Mesendoderm (in vitro differentiated cells): ENCODE data around the gene GRIK4.

Experiments used
- DNase-seq: peaks from one replicate; pipeline ENCODE4 v3.0.0; 2013
- H2AK5ac ChIP-seq: 2 replicates; pipeline ENCODE4 v1.6.1; 2013; ENCODE audit warnings: low read length, inconsistent platforms
- H2BK120ac ChIP-seq: 2 replicates; pipeline ENCODE4 v1.6.1; 2013; ENCODE audit warnings: low read depth, mild to moderate bottlenecking, low read length, moderate library complexity, mixed read lengths
- H2BK15ac ChIP-seq: replicated peaks from 2 replicates; pipeline ENCODE4 v1.6.1; 2013; ENCODE audit warnings: low read depth, mild to moderate bottlenecking, moderate library complexity
- H2BK5ac ChIP-seq: 2 replicates; pipeline ENCODE4 v1.6.1; 2013; ENCODE audit warnings: low read length, inconsistent platforms
- H3K18ac ChIP-seq: 2 replicates; pipeline ENCODE4 v1.6.1; 2013; ENCODE audit warnings: mild to moderate bottlenecking, low read length, mixed read lengths
- H3K23ac ChIP-seq: one replicate; pipeline ENCODE4 v1.6.1; 2013; ENCODE audit warnings: low read length
- H3K27ac ChIP-seq: 2 replicates; pipeline ENCODE4 v1.5.1; 2013; ENCODE audit warnings: low read depth, mild to moderate bottlenecking, inconsistent platforms, low read length, moderate library complexity
- H3K27me3 ChIP-seq: 2 replicates; pipeline ENCODE4 v1.6.1; 2013; ENCODE audit warnings: low read length, control low read depth, mild to moderate bottlenecking, inconsistent platforms; ENCODE audit not compliant: insufficient read depth, poor library complexity
- H3K36me3 ChIP-seq: 2 replicates; pipeline ENCODE4 v1.6.1; 2013; ENCODE audit warnings: low read length, inconsistent platforms; ENCODE audit not compliant: control insufficient read depth, insufficient read depth
- H3K4ac ChIP-seq: one replicate; pipeline ENCODE4 v1.6.1; 2013; ENCODE audit warnings: low read depth, mild to moderate bottlenecking, low read length, moderate library complexity
- H3K4me1 ChIP-seq: 2 replicates; pipeline ENCODE4 v1.6.1; 2013; ENCODE audit warnings: low read depth, low read length, inconsistent platforms; ENCODE audit not compliant: control insufficient read depth
- H3K4me2 ChIP-seq: 2 replicates; pipeline ENCODE4 v1.6.1; 2013; ENCODE audit warnings: low read length
- H3K4me3 ChIP-seq: 2 replicates; pipeline ENCODE4 v1.5.1; 2013; ENCODE audit warnings: mild to moderate bottlenecking, low read length
- H3K56ac ChIP-seq: one replicate; pipeline ENCODE4 v1.6.1; 2013; ENCODE audit warnings: low read length
- H3K79me1 ChIP-seq: 2 replicates; pipeline ENCODE4 v1.6.1; 2013; ENCODE audit warnings: low read length, inconsistent platforms
- H3K79me2 ChIP-seq: 2 replicates; pipeline ENCODE4 v1.6.1; 2013; ENCODE audit warnings: mild to moderate bottlenecking, low read length; ENCODE audit not compliant: control insufficient read depth, insufficient read depth
- H3K9ac ChIP-seq: 2 replicates; pipeline ENCODE4 v1.6.1; 2013; ENCODE audit warnings: low read length, inconsistent platforms
- H4K5ac ChIP-seq: one replicate; pipeline ENCODE4 v1.6.1; 2013; ENCODE audit warnings: low read length
- H4K8ac ChIP-seq: one replicate; pipeline ENCODE4 v1.6.1; 2013; ENCODE audit warnings: low read depth, mild to moderate bottlenecking, control low read depth, low read length, moderate library complexity
- WGBS: extraction: QIAGEN DNeasy Blood & Tissue Kit; methylation state at CpG from one replicate; pipeline ENCODE4 v1.1.7; 2013; ENCODE audit warnings: low lambda C conversion rate, missing lambda C conversion rate; ENCODE audit not compliant: insufficient coverage; ENCODE audit errors: extremely low coverage; 5-methylcytosine and 5-hydroxymethylcytosine counted together

GRIK4 gene

GRCh38 chr11:120973501-120973900, 462.0 kb downstream of the GRIK4 start:
- Histone ChIP-seq H3K79me2 (no peaks in the 10 kb centered on the region), H3K23ac (no peak overlapping the region), H3K27ac (no peak overlapping the region), H2BK5ac (no peak overlapping the region), H3K18ac (peak overlapping the region; percentile 28), H3K36me3 (no peaks in the 10 kb centered on the region), H2BK15ac (no peak overlapping the region), H4K5ac (no peak overlapping the region), H2BK120ac (peak overlapping the region; percentile 63), H3K4me2 (no peak overlapping the region), H3K4ac (peak overlapping the region; percentile 39), H3K9ac (no peak overlapping the region), H3K4me1 (peaks cover 5% of the 10 kb centered on the region), H4K8ac (no peak overlapping the region), H3K56ac (no peak overlapping the region), H2AK5ac (peak overlapping the region; percentile 61), H3K79me1 (no peaks in the 10 kb centered on the region), H3K27me3 (no peaks in the 10 kb centered on the region), H3K4me3 (no peak overlapping the region)
- no peak for DNase-seq
- WGBS: no CpG with 5 or more reads among the region's 7 CpGs

GRCh38 chr11:120974466-120974865, 462.9 kb downstream of the GRIK4 start:
- Histone ChIP-seq H3K36me3 (no peaks in the 10 kb centered on the region), H3K79me1 (no peaks in the 10 kb centered on the region), H2BK5ac (peak overlapping the region; percentile 87), H3K79me2 (no peaks in the 10 kb centered on the region), H3K18ac (peak overlapping the region; percentile 90), H3K27me3 (no peaks in the 10 kb centered on the region), H3K23ac (no peak overlapping the region), H2BK120ac (no peak overlapping the region), H3K4me2 (no peak overlapping the region), H3K4me1 (peaks cover 5% of the 10 kb centered on the region), H3K56ac (peak overlapping the region; percentile 54), H4K5ac (no peak overlapping the region), H3K4ac (no peak overlapping the region), H2BK15ac (no peak overlapping the region), H2AK5ac (no peak overlapping the region), H4K8ac (no peak overlapping the region), H3K27ac (peak overlapping the region; percentile 58), H3K9ac (peak overlapping the region; percentile 30), H3K4me3 (no peak overlapping the region)
- no peak for DNase-seq
- no CpG with 5 or more reads among the region's 9 CpGs for WGBS

- H3K4me1 ChIP-seq: peaks cover 5% of the 10 kb centered on the region
- DNase-seq: peak; percentile 79
- no peak overlapping the region for H3K4me2 ChIP-seq
- H3K79me1 ChIP-seq: no peaks in the 10 kb centered on the region
- H3K9ac ChIP-seq: no peak overlapping the region
- H2BK5ac ChIP-seq: no peak overlapping the region
- no peaks in the 10 kb centered on the region for H3K79me2 ChIP-seq
- WGBS: no CpG with 5 or more reads among the region's 4 CpGs
- H4K8ac ChIP-seq: no peak overlapping the region
- peak overlapping the region; percentile 33 for H3K18ac ChIP-seq
- H3K23ac ChIP-seq: no peak overlapping the region
- H2BK120ac ChIP-seq: no peak overlapping the region
- no peak overlapping the region for H2BK15ac ChIP-seq
- no peak overlapping the region for H3K4ac ChIP-seq
- no peaks in the 10 kb centered on the region for H3K27me3 ChIP-seq
- no peak overlapping the region for H2AK5ac ChIP-seq
- H3K27ac ChIP-seq: peak overlapping the region; percentile 58
- H3K4me3 ChIP-seq: no peak overlapping the region
- no peak overlapping the region for H3K56ac ChIP-seq
- H3K36me3 ChIP-seq: no peaks in the 10 kb centered on the region
- no peak overlapping the region for H4K5ac ChIP-seq
Measured at GRCh38 chr11:120974965-120975364, 463.4 kb downstream of the GRIK4 start.

- peak overlapping the region; percentile 47 for H2BK120ac ChIP-seq
- H3K23ac ChIP-seq: no peak overlapping the region
- DNase-seq: no peak
- H3K4me3 ChIP-seq: no peak overlapping the region
- no peak overlapping the region for H3K4ac ChIP-seq
- H3K4me2 ChIP-seq: no peak overlapping the region
- WGBS: no CpG with 5 or more reads among the region's 10 CpGs
- H2BK15ac ChIP-seq: no peak overlapping the region
- H3K18ac ChIP-seq: peak overlapping the region; percentile 15
- no peak overlapping the region for H3K27ac ChIP-seq
- H4K8ac ChIP-seq: no peak overlapping the region
- no peaks in the 10 kb centered on the region for H3K79me1 ChIP-seq
- no peak overlapping the region for H2BK5ac ChIP-seq
- H3K79me2 ChIP-seq: no peaks in the 10 kb centered on the region
- no peaks in the 10 kb centered on the region for H3K27me3 ChIP-seq
- no peak overlapping the region for H3K9ac ChIP-seq
- peaks cover 5% of the 10 kb centered on the region for H3K4me1 ChIP-seq
- H4K5ac ChIP-seq: no peak overlapping the region
- H2AK5ac ChIP-seq: no peak overlapping the region
- H3K36me3 ChIP-seq: no peaks in the 10 kb centered on the region
- no peak overlapping the region for H3K56ac ChIP-seq
Measured at GRCh38 chr11:120977266-120978137, 466.0 kb downstream of the GRIK4 start.

GRCh38 chr11:120978701-120979100, 467.2 kb downstream of the GRIK4 start:
- Histone ChIP-seq H3K4ac (no peak overlapping the region), H3K27ac (no peak overlapping the region), H3K36me3 (no peaks in the 10 kb centered on the region), H3K18ac (peak overlapping the region; percentile 53), H4K5ac (no peak overlapping the region), H2BK5ac (no peak overlapping the region), H3K79me2 (no peaks in the 10 kb centered on the region), H2BK15ac (no peak overlapping the region), H2BK120ac (no peak overlapping the region), H3K4me2 (no peak overlapping the region), H4K8ac (no peak overlapping the region), H3K23ac (no peak overlapping the region), H3K4me3 (no peak overlapping the region), H3K79me1 (no peaks in the 10 kb centered on the region), H3K4me1 (peaks cover 5% of the 10 kb centered on the region), H3K56ac (no peak overlapping the region), H3K27me3 (no peaks in the 10 kb centered on the region), H2AK5ac (no peak overlapping the region), H3K9ac (no peak overlapping the region)
- WGBS: no CpG with 5 or more reads among the region's 3 CpGs
- no peak for DNase-seq
